SK-N-SH treated with all-trans-retinoic acid at 6 μM for 48 hours (cell line): ENCODE measurements around the gene KIAA1549.
A peak's percentile ranks its signal among the peaks of the same experiment; 100 is the strongest.

Source experiments
- ATAC-seq: fragments of 200-7000 bp; cut with Tn5 transposase; 3 replicates; pipeline ENCODE4 v1.9.1; 2020; ENCODE audit warnings: mild to moderate bottlenecking, moderate library complexity
- ARNTL ChIP-seq: fragments of 450-650 bp; formaldehyde crosslinking; IDR thresholded peaks from 2 replicates; pipeline ENCODE4 v1.5.0; 2020; ENCODE audit warnings: low read depth, mild to moderate bottlenecking, moderate library complexity, borderline replicate concordance
- BACH2 ChIP-seq: fragments of 250-450 bp; sonication (Bioruptor Pico); IDR thresholded peaks from 2 replicates; pipeline ENCODE4 v1.9.0; 2021; ENCODE audit warnings: mild to moderate bottlenecking, borderline replicate concordance
- CSDC2 ChIP-seq: fragments of 250-450 bp; sonication (Bioruptor Pico); IDR thresholded peaks from 2 replicates; pipeline ENCODE4 v1.5.0; 2020; ENCODE audit warnings: mild to moderate bottlenecking, moderate library complexity
- ESRRG ChIP-seq: fragments of 250-450 bp; sonication (Bioruptor Pico); IDR thresholded peaks from 2 replicates; pipeline ENCODE4 v1.6.1; 2021; ENCODE audit warnings: mild to moderate bottlenecking
- ISL1 ChIP-seq: fragments of 250-450 bp; sonication (Bioruptor Pico); IDR thresholded peaks from 2 replicates; pipeline ENCODE4 v2.1.2; 2022; ENCODE audit warnings: mild to moderate bottlenecking, moderate library complexity
- OSR1 ChIP-seq: fragments of 250-450 bp; sonication (Bioruptor Pico); IDR thresholded peaks from 2 replicates; pipeline ENCODE4 v1.8.0; 2022; ENCODE audit warnings: moderate library complexity, mild to moderate bottlenecking, inconsistent platforms
- RARB ChIP-seq: fragments of 250-450 bp; sonication (Bioruptor Pico); IDR thresholded peaks from 2 replicates; pipeline ENCODE4 v1.8.0; 2021; ENCODE audit warnings: mild to moderate bottlenecking, moderate library complexity
- SNAI2 ChIP-seq: fragments of 250-450 bp; sonication (Bioruptor Pico); IDR thresholded peaks from 2 replicates; pipeline ENCODE4 v1.5.0; 2020; ENCODE audit warnings: mild to moderate bottlenecking, moderate library complexity
- TCF4 ChIP-seq: fragments of 250-450 bp; sonication (Bioruptor Pico); IDR thresholded peaks from 2 replicates; pipeline ENCODE4 v1.8.0; 2021; ENCODE audit warnings: mild to moderate bottlenecking, moderate library complexity, borderline replicate concordance
- TOX ChIP-seq: fragments of 250-450 bp; sonication (Bioruptor Pico); IDR thresholded peaks from 2 replicates; pipeline ENCODE4 v1.8.0; 2021; ENCODE audit warnings: mild to moderate bottlenecking, moderate library complexity, borderline replicate concordance
- ZC3H10 ChIP-seq: fragments of 250-450 bp; sonication (Bioruptor Pico); IDR thresholded peaks from 2 replicates; pipeline ENCODE4 v1.5.1; 2021; ENCODE audit warnings: mild to moderate bottlenecking, moderate library complexity
- ZFP3 ChIP-seq: fragments of 250-450 bp; sonication (Bioruptor Pico); IDR thresholded peaks from 2 replicates; pipeline ENCODE4 v1.5.0; 2020; ENCODE audit warnings: mild to moderate bottlenecking, moderate library complexity
- ZFP30 ChIP-seq: fragments of 450-650 bp; formaldehyde crosslinking; IDR thresholded peaks from 2 replicates; pipeline ENCODE4 v1.5.0; 2022; ENCODE audit warnings: mild to moderate bottlenecking, moderate library complexity
- ZNF565 ChIP-seq: fragments of 450-650 bp; formaldehyde crosslinking; conservative IDR thresholded peaks from 2 replicates; pipeline ENCODE4 v1.5.0; 2020; ENCODE audit warnings: low read depth, mild to moderate bottlenecking, moderate library complexity
- ZNF8 ChIP-seq: fragments of 450-650 bp; formaldehyde crosslinking; IDR thresholded peaks from 2 replicates; pipeline ENCODE4 v1.5.0; 2020; ENCODE audit warnings: mild to moderate bottlenecking, moderate library complexity
- TF ChIP-seq, protein P1 (sequence below): fragments of 250-450 bp; sonication (Bioruptor Pico); IDR thresholded peaks from 2 replicates; pipeline ENCODE4 v1.5.0; 2020; ENCODE audit warnings: mild to moderate bottlenecking, moderate library complexity
- TF ChIP-seq, protein P2 (sequence below): fragments of 250-450 bp; sonication (Bioruptor Pico); IDR thresholded peaks from 2 replicates; pipeline ENCODE4 v1.5.1; 2020; ENCODE audit warnings: low read depth, mild to moderate bottlenecking, moderate library complexity
- TF ChIP-seq, protein P3 (sequence below): fragments of 250-450 bp; sonication (Bioruptor Pico); IDR thresholded peaks from 2 replicates; pipeline ENCODE4 v1.5.1; 2021; ENCODE audit warnings: mild to moderate bottlenecking, moderate library complexity
- TF ChIP-seq, protein P4 (sequence below): fragments of 250-450 bp; sonication (Bioruptor Pico); IDR thresholded peaks from 2 replicates; pipeline ENCODE4 v1.8.0; 2021; ENCODE audit warnings: low read depth, mild to moderate bottlenecking, moderate library complexity, borderline replicate concordance
- TF ChIP-seq, protein P5 (sequence below): fragments of 250-450 bp; sonication (Bioruptor Pico); IDR thresholded peaks from 2 replicates; pipeline ENCODE4 v1.8.0; 2020; ENCODE audit warnings: mild to moderate bottlenecking, moderate library complexity, borderline replicate concordance

Gene KIAA1549

DNA sequence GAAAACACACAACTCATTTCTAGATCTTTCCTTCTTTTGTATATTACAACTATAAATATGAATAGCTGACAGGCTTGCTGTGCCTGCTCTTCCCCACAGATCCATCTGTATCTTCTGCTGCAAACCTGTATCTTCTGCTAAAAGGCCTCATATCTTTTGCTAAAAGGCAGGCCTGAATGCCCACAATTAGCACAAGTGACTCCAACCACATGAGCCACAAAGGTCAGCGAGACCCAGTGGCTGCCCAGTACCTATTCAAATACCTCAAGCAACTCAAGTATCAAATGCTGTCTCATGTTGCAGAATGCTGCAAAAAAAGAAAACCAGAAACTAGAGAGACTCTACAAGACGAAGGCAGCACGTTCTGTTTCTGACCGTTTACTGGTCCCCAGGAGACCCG is 128.7 kb downstream of the KIAA1549 start:
- no peak for ATAC-seq
- TF ChIP-seq ZNF565 (CRISPR knock-in tag) (no peak), ZFP30 (CRISPR knock-in tag) (no peak), BACH2 (no peak), ISL1 (CRISPR knock-in tag) (no peak), TCF4 (CRISPR knock-in tag) (no peak), ARNTL (CRISPR knock-in tag) (no peak), RARB (CRISPR knock-in tag) (no peak), ESRRG (no peak), SNAI2 (CRISPR knock-in tag) (no peak), OSR1 (CRISPR knock-in tag) (no peak), ZFP3 (CRISPR knock-in tag) (no peak)
- TF ChIP-seq, protein P1, sequence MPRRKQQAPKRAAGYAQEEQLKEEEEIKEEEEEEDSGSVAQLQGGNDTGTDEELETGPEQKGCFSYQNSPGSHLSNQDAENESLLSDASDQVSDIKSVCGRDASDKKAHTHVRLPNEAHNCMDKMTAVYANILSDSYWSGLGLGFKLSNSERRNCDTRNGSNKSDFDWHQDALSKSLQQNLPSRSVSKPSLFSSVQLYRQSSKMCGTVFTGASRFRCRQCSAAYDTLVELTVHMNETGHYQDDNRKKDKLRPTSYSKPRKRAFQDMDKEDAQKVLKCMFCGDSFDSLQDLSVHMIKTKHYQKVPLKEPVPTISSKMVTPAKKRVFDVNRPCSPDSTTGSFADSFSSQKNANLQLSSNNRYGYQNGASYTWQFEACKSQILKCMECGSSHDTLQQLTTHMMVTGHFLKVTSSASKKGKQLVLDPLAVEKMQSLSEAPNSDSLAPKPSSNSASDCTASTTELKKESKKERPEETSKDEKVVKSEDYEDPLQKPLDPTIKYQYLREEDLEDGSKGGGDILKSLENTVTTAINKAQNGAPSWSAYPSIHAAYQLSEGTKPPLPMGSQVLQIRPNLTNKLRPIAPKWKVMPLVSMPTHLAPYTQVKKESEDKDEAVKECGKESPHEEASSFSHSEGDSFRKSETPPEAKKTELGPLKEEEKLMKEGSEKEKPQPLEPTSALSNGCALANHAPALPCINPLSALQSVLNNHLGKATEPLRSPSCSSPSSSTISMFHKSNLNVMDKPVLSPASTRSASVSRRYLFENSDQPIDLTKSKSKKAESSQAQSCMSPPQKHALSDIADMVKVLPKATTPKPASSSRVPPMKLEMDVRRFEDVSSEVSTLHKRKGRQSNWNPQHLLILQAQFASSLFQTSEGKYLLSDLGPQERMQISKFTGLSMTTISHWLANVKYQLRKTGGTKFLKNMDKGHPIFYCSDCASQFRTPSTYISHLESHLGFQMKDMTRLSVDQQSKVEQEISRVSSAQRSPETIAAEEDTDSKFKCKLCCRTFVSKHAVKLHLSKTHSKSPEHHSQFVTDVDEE (CRISPR knock-in tag): no peak
- TF ChIP-seq, protein P2, sequence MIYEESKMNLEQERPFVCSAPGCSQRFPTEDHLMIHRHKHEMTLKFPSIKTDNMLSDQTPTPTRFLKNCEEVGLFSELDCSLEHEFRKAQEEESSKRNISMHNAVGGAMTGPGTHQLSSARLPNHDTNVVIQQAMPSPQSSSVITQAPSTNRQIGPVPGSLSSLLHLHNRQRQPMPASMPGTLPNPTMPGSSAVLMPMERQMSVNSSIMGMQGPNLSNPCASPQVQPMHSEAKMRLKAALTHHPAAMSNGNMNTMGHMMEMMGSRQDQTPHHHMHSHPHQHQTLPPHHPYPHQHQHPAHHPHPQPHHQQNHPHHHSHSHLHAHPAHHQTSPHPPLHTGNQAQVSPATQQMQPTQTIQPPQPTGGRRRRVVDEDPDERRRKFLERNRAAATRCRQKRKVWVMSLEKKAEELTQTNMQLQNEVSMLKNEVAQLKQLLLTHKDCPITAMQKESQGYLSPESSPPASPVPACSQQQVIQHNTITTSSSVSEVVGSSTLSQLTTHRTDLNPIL (CRISPR knock-in tag): no peak
- TF ChIP-seq, protein P3, sequence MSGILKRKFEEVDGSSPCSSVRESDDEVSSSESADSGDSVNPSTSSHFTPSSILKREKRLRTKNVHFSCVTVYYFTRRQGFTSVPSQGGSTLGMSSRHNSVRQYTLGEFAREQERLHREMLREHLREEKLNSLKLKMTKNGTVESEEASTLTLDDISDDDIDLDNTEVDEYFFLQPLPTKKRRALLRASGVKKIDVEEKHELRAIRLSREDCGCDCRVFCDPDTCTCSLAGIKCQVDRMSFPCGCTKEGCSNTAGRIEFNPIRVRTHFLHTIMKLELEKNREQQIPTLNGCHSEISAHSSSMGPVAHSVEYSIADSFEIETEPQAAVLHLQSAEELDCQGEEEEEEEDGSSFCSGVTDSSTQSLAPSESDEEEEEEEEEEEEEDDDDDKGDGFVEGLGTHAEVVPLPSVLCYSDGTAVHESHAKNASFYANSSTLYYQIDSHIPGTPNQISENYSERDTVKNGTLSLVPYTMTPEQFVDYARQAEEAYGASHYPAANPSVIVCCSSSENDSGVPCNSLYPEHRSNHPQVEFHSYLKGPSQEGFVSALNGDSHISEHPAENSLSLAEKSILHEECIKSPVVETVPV: no peak
- TF ChIP-seq, protein P4, sequence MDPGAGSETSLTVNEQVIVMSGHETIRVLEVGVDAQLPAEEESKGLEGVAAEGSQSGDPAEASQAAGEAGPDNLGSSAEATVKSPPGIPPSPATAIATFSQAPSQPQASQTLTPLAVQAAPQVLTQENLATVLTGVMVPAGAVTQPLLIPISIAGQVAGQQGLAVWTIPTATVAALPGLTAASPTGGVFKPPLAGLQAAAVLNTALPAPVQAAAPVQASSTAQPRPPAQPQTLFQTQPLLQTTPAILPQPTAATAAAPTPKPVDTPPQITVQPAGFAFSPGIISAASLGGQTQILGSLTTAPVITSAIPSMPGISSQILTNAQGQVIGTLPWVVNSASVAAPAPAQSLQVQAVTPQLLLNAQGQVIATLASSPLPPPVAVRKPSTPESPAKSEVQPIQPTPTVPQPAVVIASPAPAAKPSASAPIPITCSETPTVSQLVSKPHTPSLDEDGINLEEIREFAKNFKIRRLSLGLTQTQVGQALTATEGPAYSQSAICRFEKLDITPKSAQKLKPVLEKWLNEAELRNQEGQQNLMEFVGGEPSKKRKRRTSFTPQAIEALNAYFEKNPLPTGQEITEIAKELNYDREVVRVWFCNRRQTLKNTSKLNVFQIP (CRISPR knock-in tag): no peak
- TF ChIP-seq, protein P5, sequence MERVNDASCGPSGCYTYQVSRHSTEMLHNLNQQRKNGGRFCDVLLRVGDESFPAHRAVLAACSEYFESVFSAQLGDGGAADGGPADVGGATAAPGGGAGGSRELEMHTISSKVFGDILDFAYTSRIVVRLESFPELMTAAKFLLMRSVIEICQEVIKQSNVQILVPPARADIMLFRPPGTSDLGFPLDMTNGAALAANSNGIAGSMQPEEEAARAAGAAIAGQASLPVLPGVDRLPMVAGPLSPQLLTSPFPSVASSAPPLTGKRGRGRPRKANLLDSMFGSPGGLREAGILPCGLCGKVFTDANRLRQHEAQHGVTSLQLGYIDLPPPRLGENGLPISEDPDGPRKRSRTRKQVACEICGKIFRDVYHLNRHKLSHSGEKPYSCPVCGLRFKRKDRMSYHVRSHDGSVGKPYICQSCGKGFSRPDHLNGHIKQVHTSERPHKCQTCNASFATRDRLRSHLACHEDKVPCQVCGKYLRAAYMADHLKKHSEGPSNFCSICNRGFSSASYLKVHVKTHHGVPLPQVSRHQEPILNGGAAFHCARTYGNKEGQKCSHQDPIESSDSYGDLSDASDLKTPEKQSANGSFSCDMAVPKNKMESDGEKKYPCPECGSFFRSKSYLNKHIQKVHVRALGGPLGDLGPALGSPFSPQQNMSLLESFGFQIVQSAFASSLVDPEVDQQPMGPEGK (CRISPR knock-in tag): no peak

DNA sequence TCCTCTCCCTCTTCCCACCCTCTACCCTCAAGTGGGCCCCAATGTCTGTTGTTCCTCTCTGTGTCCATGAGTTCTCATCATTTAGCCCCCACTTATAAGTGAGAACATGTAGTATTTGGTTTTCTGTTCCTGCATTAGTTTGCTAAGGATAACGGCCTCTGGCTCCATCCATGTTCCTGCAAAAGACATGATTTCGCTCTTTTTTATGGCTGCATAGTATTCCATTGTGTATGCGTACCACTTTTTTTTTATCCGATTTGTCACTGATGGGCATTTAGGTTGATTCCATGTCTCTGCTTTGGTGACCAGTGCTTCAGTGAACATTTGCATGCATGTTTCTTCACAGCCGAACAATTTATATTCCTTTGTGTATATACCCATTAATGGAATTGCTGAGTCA is 131.5 kb downstream of the KIAA1549 start:
- ATAC-seq: no peak
- TF ChIP-seq ARNTL (CRISPR knock-in tag): no peak
- TF ChIP-seq, protein P3: no peak
- no peak for TF ChIP-seq SNAI2 (CRISPR knock-in tag)
- TF ChIP-seq ZNF8: peak; percentile 98
- no peak for TF ChIP-seq ZFP3 (CRISPR knock-in tag)
- no peak for TF ChIP-seq TOX (CRISPR knock-in tag)
- TF ChIP-seq ZC3H10 (CRISPR knock-in tag): no peak
- TF ChIP-seq CSDC2 (CRISPR knock-in tag): no peak
- TF ChIP-seq, protein P1 (CRISPR knock-in tag): no peak
